AG10803 (cell line): ENCODE results near the gene ARID1B.

Source experiments
- DNase-seq: peaks from one replicate; pipeline ENCODE4 v3.0.0; 2010; ENCODE audit warnings: low read depth
- H3K4me3 ChIP-seq: 2 replicates; pipeline ENCODE4 v1.5.1; 2011; ENCODE audit warnings: mild to moderate bottlenecking, low read length, control low read depth
- CTCF ChIP-seq: conservative IDR thresholded peaks from 2 replicates; pipeline ENCODE4 v1.5.1; 2011; ENCODE audit warnings: mild to moderate bottlenecking, low read length, control low read depth, inconsistent platforms

ARID1B gene

GRCh38 chr6:156995502-156995901 is 218.3 kb downstream of the ARID1B start:
- DNase-seq = no peak
- H3K4me3 ChIP-seq = no peak overlapping the region

GRCh38 chr6:156996265-156996664 is 219.1 kb downstream of the ARID1B start:
- TF ChIP-seq CTCF = no peak
- H3K4me3 ChIP-seq = no peak overlapping the region
- DNase-seq = no peak

More at GRCh38 chr6:156995502-156995901, 218.3 kb downstream of the ARID1B start:
- TF ChIP-seq CTCF = no peak

GRCh38 chr6:156998794-156999330 is 221.7 kb downstream of the ARID1B start:
- DNase-seq = no peak
- no peak overlapping the region for H3K4me3 ChIP-seq
- TF ChIP-seq CTCF = no peak

GRCh38 chr6:156999762-157000161 is 222.6 kb downstream of the ARID1B start:
- DNase-seq = no peak
- H3K4me3 ChIP-seq = no peak overlapping the region
- no peak for TF ChIP-seq CTCF

GRCh38 chr6:157001716-157002115 is 224.5 kb downstream of the ARID1B start:
- no peak for DNase-seq
- TF ChIP-seq CTCF = no peak
- no peak overlapping the region for H3K4me3 ChIP-seq

- H3K4me3 ChIP-seq = no peak overlapping the region
- DNase-seq = no peak
- TF ChIP-seq CTCF = no peak
These were observed 225.6 kb downstream of the ARID1B start for GRCh38 chr6:157002774-157003173.

GRCh38 chr6:157005940-157006339 is 228.8 kb downstream of the ARID1B start:
- no peak for DNase-seq
- TF ChIP-seq CTCF = no peak
- no peak overlapping the region for H3K4me3 ChIP-seq
